KBM-7 (cell line): ENCODE data around the gene C7orf33.
"Not testable (repeated sequence)": the region's sequence is repeated elsewhere in the genome, so short reads cannot be mapped to it uniquely, and the experiment has no call there.

Experiments
- DNase-seq: peaks from one replicate; pipeline ENCODE4 v3.0.0-alpha.2; 2015
- in situ Hi-C: fragments of 300-500 bp; cut with MboI; formaldehyde crosslinking; loops from 2 replicates; pipeline ENCODE4 v1.14.3; 2020; ENCODE audit warnings: low sequenced_read_pairs, low pct_unique_long_range_greater_than_20kb, mixed read lengths

C7orf33 gene

GRCh38 chr7:148575640-148576411 is 14.7 kb upstream of the C7orf33 start:
- in situ Hi-C loops, result no loop called here
- DNase-seq, result peak; percentile 79

GRCh38 chr7:148579366-148579765 is 11.2 kb upstream of the C7orf33 start:
- DNase-seq, result no peak
- in situ Hi-C loops, result no loop called here

- no peak for DNase-seq
Measured at GRCh38 chr7:148580446-148580845, 10.1 kb upstream of the C7orf33 start.

GRCh38 chr7:148581624-148582023 is 8.9 kb upstream of the C7orf33 start:
- in situ Hi-C loops, result no loop called here
- DNase-seq, result no peak

More at GRCh38 chr7:148580446-148580845, 10.1 kb upstream of the C7orf33 start:
- in situ Hi-C loops, result no loop called here

GRCh38 chr7:148584154-148584827 is 6.3 kb upstream of the C7orf33 start:
- DNase-seq, result no peak
- in situ Hi-C loops, result no loop called here

GRCh38 chr7:148585399-148585798 is 5.2 kb upstream of the C7orf33 start:
- DNase-seq, result no peak
- in situ Hi-C loops, result no loop called here

- in situ Hi-C loops, result no loop called here
- DNase-seq, result no peak
Measured at GRCh38 chr7:148587076-148587475, 3.5 kb upstream of the C7orf33 start.

- in situ Hi-C loops, result no loop called here
- DNase-seq, result no peak
Measured at GRCh38 chr7:148588168-148588567, 2.4 kb upstream of the C7orf33 start.

- in situ Hi-C loops, result no loop called here
- DNase-seq, result no peak
Measured at GRCh38 chr7:148588670-148589131, 1.9 kb upstream of the C7orf33 start.

- in situ Hi-C loops, result no loop called here
Measured at GRCh38 chr7:148589640-148590039, 926 bp upstream of the C7orf33 start.

GRCh38 chr7:148596354-148596753 is 5.8 kb downstream of the C7orf33 start:
- in situ Hi-C loops, result not testable (repeated sequence)

More at GRCh38 chr7:148589640-148590039, 926 bp upstream of the C7orf33 start:
- DNase-seq, result no peak

GRCh38 chr7:148598351-148598750 is 7.8 kb downstream of the C7orf33 start:
- no peak for DNase-seq
- in situ Hi-C loops, result no loop called here

More at GRCh38 chr7:148596354-148596753, 5.8 kb downstream of the C7orf33 start:
- DNase-seq, result not testable (repeated sequence)

- in situ Hi-C loops, result no loop called here
- DNase-seq, result no peak
Measured at GRCh38 chr7:148605350-148605749, 14.8 kb downstream of the C7orf33 start.

- DNase-seq, result no peak
Measured at GRCh38 chr7:148607151-148607661, 16.6 kb downstream of the C7orf33 start.

GRCh38 chr7:148609045-148609725 is 18.6 kb downstream of the C7orf33 start:
- DNase-seq, result no peak
- in situ Hi-C loops, result no loop called here

More at GRCh38 chr7:148607151-148607661, 16.6 kb downstream of the C7orf33 start:
- in situ Hi-C loops, result no loop called here

GRCh38 chr7:148611692-148612091 is 21.1 kb downstream of the C7orf33 start:
- DNase-seq, result no peak
- in situ Hi-C loops, result no loop called here

- DNase-seq, result no peak
- in situ Hi-C loops, result no loop called here
Measured at GRCh38 chr7:148615085-148615730, 24.6 kb downstream of the C7orf33 start.

GRCh38 chr7:148620749-148621359 is 30.3 kb downstream of the C7orf33 start:
- DNase-seq, result no peak
- in situ Hi-C loops, result no loop called here

GRCh38 chr7:148621563-148621962 is 31.0 kb downstream of the C7orf33 start:
- no peak for DNase-seq
- in situ Hi-C loops, result no loop called here
